Sigmoid colon (tissue), 4 donors: ENCODE data around the gene OR7C1.
"Not testable (repeated sequence)": the region's sequence is repeated elsewhere in the genome, so short reads cannot be mapped to it uniquely, and the experiment has no call there.

Experiments
- POLR2AphosphoS5 ChIP-seq, 4 donors: sonication (generic); formaldehyde crosslinking; IDR thresholded peaks; one replicate each; pipeline ENCODE4 v1.6.1; 2017; ENCODE audit warnings: antibody characterized with exemption in 4 of 4
- TF ChIP-seq, protein P1 (sequence below), 4 experiments: fragments of 450-650 bp in 3 of 4; fragments of 200-600 bp in 1 of 4; IDR thresholded peaks; one replicate each; pipeline ENCODE4 v1.5.1; 2016 to 2019; ENCODE audit warnings: antibody characterized with exemption in 4 of 4, mild to moderate bottlenecking in 3 of 4, moderate library complexity in 2 of 4

DNA sequence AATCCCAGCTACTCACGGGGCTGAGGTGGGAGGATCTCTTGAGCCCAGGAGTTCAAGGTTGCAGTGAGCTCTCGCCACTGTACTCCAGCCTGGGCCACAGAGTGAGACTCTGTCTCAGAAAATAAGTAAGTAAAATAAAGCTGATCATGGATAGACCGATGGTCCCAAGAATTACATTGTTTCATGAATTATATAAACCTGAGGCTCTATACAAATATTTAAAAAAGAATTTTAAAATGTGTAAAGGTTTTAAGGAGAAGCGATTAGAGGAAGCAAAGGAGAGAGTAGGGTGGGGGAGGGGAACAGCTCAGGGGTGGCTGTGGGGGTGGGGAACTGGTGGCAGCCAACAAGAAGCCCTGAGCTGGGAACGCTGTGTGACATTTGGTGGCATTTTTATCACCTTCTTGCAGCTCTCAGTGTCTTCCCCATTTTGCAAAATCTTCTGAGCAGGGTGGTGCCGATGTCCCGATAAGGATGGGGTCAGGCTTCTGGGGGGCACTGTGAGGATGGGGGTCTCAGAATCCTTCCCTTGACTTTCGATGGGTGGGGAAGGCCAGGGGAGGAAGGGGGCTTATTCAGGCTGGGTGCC lies 51.5 kb downstream of the OR7C1 start:
- TF ChIP-seq POLR2AphosphoS5 (IDR thresholded peaks at IDR 0.05), result not testable (repeated sequence)
- TF ChIP-seq, protein P1, sequence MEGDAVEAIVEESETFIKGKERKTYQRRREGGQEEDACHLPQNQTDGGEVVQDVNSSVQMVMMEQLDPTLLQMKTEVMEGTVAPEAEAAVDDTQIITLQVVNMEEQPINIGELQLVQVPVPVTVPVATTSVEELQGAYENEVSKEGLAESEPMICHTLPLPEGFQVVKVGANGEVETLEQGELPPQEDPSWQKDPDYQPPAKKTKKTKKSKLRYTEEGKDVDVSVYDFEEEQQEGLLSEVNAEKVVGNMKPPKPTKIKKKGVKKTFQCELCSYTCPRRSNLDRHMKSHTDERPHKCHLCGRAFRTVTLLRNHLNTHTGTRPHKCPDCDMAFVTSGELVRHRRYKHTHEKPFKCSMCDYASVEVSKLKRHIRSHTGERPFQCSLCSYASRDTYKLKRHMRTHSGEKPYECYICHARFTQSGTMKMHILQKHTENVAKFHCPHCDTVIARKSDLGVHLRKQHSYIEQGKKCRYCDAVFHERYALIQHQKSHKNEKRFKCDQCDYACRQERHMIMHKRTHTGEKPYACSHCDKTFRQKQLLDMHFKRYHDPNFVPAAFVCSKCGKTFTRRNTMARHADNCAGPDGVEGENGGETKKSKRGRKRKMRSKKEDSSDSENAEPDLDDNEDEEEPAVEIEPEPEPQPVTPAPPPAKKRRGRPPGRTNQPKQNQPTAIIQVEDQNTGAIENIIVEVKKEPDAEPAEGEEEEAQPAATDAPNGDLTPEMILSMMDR (IDR thresholded peaks at IDR 0.05), result not testable (repeated sequence)
